Stomach (tissue), 4 donors: Measurements from ENCODE around the gene TMTC1.

ENCODE experiments used
- EP300 ChIP-seq: sonication (generic); formaldehyde crosslinking; IDR thresholded peaks from one replicate; pipeline ENCODE4 v1.6.1; 2017; ENCODE audit warnings: antibody characterized with exemption
- TF ChIP-seq, protein P1 (sequence below), 7 experiments: fragments of 450-650 bp in 4 of 7; fragments of 200-600 bp in 3 of 7; sonication (generic) in 3 of 7; IDR thresholded peaks; one replicate each; pipeline ENCODE4 v1.5.1; 2016 to 2019; ENCODE audit warnings: antibody characterized with exemption in 7 of 7, control low read depth in 2 of 7, mild to moderate bottlenecking in 1 of 7

DNA sequence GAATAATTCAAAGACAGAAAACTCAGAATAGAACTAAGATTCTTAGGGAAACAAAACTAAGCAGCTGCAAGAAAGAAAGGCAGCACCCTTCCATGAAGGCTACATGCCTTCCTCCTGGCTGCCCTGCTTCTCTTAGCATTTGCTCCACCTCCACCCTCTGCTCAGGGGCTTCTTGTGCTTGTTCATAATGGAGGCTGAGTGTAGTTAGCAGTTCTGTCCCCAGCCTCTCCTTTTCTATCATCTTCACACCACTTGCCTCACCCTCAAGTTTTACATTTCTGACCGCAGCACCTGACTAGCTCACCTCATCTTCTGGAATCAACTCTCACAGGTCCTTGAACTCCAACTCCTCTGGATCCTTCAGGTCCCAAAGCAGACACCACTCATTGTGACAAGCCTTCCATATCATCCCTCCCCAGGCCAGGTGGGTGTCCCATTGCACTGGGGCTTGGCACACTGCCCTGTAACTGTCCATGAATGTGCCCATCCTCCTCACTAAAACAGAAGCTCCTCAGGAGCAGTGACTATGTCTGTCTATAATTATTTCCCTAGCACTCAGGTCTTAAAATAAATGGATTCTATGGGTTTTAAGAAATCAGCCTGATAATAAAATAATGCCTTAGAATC, 139.1 kb downstream of the TMTC1 start:
- TF ChIP-seq EP300, result no peak
- TF ChIP-seq, protein P1, sequence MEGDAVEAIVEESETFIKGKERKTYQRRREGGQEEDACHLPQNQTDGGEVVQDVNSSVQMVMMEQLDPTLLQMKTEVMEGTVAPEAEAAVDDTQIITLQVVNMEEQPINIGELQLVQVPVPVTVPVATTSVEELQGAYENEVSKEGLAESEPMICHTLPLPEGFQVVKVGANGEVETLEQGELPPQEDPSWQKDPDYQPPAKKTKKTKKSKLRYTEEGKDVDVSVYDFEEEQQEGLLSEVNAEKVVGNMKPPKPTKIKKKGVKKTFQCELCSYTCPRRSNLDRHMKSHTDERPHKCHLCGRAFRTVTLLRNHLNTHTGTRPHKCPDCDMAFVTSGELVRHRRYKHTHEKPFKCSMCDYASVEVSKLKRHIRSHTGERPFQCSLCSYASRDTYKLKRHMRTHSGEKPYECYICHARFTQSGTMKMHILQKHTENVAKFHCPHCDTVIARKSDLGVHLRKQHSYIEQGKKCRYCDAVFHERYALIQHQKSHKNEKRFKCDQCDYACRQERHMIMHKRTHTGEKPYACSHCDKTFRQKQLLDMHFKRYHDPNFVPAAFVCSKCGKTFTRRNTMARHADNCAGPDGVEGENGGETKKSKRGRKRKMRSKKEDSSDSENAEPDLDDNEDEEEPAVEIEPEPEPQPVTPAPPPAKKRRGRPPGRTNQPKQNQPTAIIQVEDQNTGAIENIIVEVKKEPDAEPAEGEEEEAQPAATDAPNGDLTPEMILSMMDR (IDR thresholded peaks at IDR 0.05), result no peak
